CD4-positive, alpha-beta T cell treated with Interleukin-10 for 1 hour (primary cell): ENCODE measurements around the gene FLCN.

Experiments
- DNase-seq: peaks from one replicate; pipeline ENCODE4 v3.0.0-alpha.2; 2020

The FLCN gene

GRCh38 chr17:17183744-17184143 lies 53.2 kb downstream of the FLCN start:
- DNase-seq, result no peak

DNA sequence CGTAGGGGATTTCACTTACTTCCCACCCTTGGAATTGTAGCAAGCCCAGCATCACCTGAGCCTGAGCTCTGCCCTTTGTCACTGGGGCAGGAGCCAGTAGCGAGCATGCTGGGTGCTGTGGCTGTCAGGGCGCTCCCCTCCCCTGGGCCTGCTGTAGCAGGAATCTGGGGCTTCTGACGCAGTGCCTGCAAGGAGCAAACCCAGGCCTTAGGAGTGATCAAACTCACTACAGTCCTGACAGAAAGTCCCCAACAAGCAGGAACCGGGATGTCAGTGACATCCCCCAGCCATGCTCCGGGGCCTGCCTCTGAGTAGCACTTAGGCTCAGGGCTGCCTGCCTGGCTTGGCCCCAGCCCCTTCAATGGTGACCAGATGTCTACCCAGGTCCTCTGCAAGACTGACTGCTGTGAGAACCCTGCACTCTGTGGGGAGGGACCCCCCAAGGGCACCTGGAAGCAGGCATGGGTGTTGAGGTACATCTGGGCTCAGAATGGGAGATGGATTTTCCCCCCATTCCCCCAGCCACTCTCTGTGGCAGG lies 54.3 kb downstream of the FLCN start:
- no peak for DNase-seq

- peak; percentile 61 for DNase-seq
Measured at GRCh38 chr17:17181666-17182597, 55.0 kb downstream of the FLCN start.

DNA sequence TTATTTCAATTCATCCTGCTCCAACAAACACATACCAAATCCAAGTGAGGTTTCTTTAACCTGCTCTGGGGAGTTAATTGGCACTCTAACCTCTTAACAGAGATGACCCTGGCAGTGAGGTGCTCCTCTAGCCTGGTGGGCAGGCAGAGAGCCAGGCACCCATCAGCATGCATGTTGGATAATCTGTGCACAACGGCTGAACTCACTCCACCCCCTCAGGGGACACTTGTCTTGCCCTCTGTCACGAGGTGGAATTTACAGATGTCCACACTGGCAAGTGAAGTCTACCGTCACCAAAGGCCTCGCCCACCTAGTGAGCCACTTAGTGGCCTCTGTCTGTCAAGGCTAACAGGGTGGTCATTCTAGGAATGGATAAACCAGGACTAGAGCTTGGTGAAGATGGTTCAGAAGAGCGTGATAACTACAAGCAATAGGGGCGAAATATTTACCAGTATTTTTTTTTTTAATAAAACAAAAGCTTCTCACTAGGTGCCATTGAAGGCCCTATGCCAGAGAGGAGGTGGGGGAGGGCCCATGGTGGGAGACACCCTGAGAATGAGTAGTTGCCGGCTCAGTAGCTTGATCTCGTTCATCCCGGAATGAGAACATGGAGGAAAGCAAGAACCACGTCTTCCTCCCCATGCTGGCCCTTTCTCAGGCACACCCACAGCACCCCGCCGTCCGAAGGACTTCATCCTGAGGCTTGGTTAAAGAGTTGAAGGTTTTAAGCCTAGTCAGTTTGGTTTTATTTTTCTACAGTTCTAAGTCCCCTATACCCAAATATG lies 56.0 kb downstream of the FLCN start:
- DNase-seq, result no peak

GRCh38 chr17:17180141-17180603 lies 56.8 kb downstream of the FLCN start:
- DNase-seq, result peak; percentile 26

GRCh38 chr17:17179371-17179827 lies 57.6 kb downstream of the FLCN start:
- peak; percentile 49 for DNase-seq

GRCh38 chr17:17177176-17177575 lies 59.8 kb downstream of the FLCN start:
- peak; percentile 29 for DNase-seq

GRCh38 chr17:17176341-17176740 lies 60.6 kb downstream of the FLCN start:
- DNase-seq, result peak; percentile 25

- DNase-seq, result peak; percentile 21
Measured at GRCh38 chr17:17175917-17176316, 61.1 kb downstream of the FLCN start.

- no peak for DNase-seq
Measured at GRCh38 chr17:17175340-17175739, 61.6 kb downstream of the FLCN start.

GRCh38 chr17:17173921-17174320 lies 63.0 kb downstream of the FLCN start:
- no peak for DNase-seq

- no peak for DNase-seq
Measured at GRCh38 chr17:17172990-17173389, 64.0 kb downstream of the FLCN start.

DNA sequence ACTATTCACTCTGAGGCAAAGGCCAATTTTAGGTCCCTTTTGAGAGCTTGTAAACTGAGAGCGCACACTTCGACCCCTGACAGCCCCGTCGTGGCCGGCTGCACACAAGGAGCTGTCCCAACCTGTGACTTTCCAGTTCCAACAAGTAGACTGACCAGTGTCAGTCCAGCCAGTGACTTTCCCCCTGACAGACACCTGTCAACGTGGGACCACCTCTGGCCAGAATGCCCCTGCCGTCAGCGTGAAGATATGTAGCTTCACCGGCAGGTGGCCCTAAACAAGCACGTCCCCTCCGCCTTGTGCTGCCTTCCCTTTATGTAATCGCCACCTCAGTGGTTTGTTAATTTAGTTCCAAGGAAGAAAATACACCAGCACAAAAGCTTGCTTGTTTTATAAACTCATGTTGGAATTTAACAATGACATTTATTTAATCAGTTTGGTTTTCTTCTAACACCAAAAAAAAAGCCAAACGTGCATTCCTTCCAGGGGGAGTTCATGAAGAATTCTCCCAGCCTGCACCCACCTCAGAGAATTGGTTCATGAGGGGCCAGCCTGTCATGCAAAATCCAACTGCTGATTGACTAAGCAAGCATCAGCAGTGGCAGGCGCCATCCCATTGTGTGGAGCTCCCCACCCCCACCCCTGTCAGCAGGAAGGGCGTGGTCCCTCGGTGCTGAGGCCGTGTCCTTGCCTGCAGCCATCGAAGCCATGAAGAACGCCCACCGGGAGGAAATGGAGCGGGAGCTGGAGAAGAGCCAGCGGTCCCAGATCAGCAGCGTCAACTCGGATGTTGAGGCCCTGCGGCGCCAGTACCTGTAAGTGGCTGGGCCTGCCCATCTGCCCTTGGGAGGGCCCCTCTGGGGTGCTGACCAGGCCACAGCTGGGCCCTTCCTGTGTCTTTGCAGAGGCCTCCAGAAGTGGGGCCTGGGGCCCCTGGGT lies 64.7 kb downstream of the FLCN start:
- no peak for DNase-seq

GRCh38 chr17:17171186-17171585 lies 65.8 kb downstream of the FLCN start:
- DNase-seq, result no peak

DNA sequence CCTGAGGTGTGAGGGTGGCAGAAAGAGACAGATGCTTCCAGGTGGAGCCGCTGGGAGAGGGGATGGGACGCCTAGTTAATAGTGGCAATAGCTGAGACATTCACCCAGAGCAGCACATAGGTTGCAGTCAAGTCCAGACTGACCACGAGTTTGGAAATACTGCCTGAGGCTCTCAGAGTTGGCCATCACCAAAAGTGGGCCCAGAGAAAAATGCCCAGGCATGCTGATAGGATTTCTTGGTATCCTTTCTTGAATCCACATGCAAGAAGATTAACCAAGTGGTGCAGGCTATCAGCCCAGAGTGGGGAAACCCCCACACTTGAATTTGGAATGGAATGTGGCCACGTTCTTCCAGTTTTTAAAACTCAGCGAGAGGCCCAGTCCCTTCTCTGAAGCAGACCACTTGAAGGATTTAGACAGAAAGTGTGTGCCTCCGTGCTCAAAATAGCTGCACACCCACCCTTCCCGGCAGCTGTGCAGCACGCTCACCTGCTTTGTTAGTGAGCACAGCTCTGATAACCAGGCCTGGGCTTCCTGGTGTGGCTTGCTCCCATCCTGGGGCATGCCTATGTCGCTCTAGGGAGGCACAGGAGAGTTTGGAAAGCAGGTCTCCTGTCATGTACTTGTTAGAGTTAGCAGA lies 66.5 kb downstream of the FLCN start:
- no peak for DNase-seq

DNA sequence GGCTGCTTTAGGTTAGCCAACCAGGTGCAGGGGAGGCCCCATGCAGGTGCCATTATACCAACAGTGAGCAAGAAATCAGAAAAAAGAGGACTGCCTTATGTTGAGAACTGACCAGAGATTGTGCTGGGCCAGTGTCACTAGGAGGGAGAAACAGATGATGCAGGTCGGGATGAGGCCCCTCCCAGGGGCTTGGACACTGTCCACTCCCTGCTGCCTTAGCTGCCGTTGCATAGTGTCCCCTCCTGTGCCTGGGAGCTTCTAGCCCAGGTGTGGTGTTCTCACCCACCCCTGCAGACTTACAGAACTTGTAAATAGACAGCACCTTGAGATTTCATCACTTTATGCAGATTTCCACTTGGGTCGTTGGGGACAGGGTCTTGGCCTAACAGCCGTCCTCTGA lies 67.6 kb downstream of the FLCN start:
- no peak for DNase-seq

GRCh38 chr17:17168401-17168800 lies 68.6 kb downstream of the FLCN start:
- DNase-seq, result no peak

DNA sequence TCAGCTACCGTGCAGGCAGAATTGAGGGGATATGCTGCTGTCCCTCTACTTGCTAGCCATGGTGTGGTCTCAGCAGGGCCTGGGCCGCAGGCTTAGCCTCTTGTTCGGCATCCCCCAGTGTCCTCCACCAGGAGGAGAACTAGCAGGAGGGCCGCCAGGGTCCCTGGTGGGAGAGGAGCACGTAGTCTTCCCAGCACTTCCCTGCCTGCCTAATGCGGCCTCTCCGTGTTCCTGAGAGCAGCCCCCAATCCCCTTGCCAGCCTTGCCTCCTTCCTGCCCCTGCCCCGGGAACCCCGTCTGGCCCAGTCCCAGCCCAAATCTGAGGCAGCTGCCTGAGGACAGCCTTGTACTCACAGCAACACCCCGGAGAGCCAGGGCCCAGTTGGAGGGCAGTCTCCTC lies 69.0 kb downstream of the FLCN start:
- DNase-seq, result no peak

DNA sequence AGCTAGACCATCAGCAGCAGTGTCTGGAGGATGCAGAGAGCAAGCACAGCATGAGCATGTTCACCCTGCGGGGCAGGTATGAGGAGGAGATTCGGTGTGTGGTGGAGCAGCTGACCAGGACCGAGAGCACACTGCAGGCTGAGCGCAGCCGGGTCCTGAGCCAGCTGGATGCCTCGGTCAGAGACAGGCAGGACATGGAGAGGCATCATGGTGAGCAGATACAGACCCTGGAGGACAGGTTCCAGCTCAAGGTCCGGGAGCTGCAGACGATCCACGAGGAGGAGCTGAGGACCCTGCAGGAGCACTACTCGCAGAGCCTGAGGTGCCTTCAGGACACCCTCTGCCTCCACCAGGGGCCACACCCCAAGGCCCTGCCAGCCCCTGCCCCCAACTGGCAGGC lies 69.6 kb downstream of the FLCN start:
- DNase-seq, result no peak

DNA sequence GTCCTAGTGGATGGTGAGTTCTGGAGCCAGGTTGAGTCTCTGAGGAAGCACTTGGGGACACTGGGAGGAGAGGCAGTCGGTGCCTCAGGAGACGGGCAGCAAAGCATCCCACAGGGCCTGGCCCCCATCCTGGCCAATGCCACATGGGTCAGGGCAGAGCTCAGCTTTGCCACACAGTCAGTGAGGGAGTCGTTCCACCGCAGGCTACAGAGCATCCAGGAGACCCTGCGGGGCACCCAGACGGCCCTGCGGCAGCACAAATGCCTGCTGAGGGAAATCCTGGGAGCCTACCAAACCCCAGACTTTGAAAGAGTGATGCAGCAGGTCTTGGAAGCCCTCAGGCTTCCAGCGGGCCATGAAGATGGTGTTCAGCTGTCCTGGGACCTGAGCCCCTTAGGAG lies 70.5 kb downstream of the FLCN start:
- no peak for DNase-seq

- no peak for DNase-seq
Measured at GRCh38 chr17:17165666-17166308, 71.2 kb downstream of the FLCN start.
